ENCODE results near the gene MED12.

DNA sequence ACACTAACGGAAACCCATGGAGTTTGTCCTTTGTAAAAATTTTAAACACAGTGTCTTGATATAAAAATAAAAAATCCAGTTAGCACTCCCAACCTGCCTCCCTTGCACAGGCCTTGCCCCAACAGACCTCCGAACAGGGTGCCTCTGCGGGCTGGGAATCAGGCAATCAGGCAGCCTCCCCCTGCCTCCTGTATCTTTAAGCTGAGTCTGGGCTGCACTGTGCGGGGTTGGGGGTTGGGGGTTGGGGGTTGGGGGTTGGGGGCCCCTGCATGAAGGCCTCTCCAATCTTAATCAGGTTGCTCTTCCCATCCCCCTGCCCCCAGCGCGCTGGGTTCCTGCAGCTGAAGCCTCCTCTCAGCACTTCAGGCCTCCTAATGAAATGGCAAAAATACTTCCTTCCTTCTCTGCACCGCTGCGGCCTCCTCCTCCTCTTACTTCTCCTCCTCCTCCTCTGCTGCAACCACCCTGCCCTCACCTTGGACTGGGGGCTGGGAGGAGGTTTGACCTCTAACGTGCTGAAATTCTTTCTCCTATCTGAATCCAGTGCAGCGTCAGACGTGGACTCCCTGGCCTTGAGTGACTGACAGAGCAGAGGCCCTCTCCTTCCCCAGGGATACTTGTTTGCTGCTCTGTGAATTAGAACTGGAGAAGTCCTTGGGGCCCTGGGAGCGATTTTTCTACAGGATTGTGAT lies 52.9 kb downstream of the MED12 start:
- TF ChIP-seq, protein P1, sequence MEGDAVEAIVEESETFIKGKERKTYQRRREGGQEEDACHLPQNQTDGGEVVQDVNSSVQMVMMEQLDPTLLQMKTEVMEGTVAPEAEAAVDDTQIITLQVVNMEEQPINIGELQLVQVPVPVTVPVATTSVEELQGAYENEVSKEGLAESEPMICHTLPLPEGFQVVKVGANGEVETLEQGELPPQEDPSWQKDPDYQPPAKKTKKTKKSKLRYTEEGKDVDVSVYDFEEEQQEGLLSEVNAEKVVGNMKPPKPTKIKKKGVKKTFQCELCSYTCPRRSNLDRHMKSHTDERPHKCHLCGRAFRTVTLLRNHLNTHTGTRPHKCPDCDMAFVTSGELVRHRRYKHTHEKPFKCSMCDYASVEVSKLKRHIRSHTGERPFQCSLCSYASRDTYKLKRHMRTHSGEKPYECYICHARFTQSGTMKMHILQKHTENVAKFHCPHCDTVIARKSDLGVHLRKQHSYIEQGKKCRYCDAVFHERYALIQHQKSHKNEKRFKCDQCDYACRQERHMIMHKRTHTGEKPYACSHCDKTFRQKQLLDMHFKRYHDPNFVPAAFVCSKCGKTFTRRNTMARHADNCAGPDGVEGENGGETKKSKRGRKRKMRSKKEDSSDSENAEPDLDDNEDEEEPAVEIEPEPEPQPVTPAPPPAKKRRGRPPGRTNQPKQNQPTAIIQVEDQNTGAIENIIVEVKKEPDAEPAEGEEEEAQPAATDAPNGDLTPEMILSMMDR (IDR thresholded peaks at IDR 0.05) = no peak
- TF ChIP-seq POLR2A (IDR thresholded peaks at IDR 0.05) (no peak), POLR2AphosphoS5 (IDR thresholded peaks at IDR 0.05) (no peak)

Data from stomach (tissue), 4 donors.